A549 treated with AZD2906 at 1 μM for 4 hours (cell line): ENCODE results near the gene RBM4B. TPM values are rescaled to one million over a fixed set of nuclear protein-coding genes. Genes with fewer than 3 reads are reported as not detected.

Source experiments
- total RNA-seq: library from RNA; stranded (reverse); fragments of 200-300 nt; extraction: Qiagen RNA extraction; gene quantifications from 5 replicates; pipeline ENCODE4 v1.2.3, GENCODE V29; 2022

The RBM4B gene
- 17.2 to 20.5 TPM (median 19.0 TPM) in 5 replicates for total RNA-seq

GRCh38 chr11:66677599-66678375, at the start of gene RBM4B:
RBM4B (minus strand) TSS chr11:66677887; CDS start chr11:66677079, 808 bp downstream.

GRCh38 chr11:66638177-66639065, 39.3 kb downstream of the RBM4B start, which contains the start of gene RBM4:
RBM4 (plus strand) TSS chr11:66638703; CDS start chr11:66639712, 1,009 bp downstream.

GRCh38 chr11:66616379-66617154, 61.1 kb downstream of the RBM4B start, which contains the start of gene RBM14:
RBM14 (plus strand) TSS chr11:66616630; CDS start chr11:66616721, 91 bp downstream.

Other genes with a start within 250 kb of the RBM4B start
- gene MRPL11, start 239.0 kb downstream of the RBM4B start, total RNA-seq, result 92.8 to 117 TPM (median 112 TPM) in 5 replicates
- gene PELI3, start 211.0 kb downstream of the RBM4B start, total RNA-seq, result 3.4 to 5.2 TPM (median 4.6 TPM) in 5 replicates
- 51.8 to 63.1 TPM (median 54.0 TPM) in 5 replicates for gene DPP3, start 197.5 kb downstream of the RBM4B start, total RNA-seq
- gene BBS1, start 167.3 kb downstream of the RBM4B start, total RNA-seq, result 8.9 to 10.5 TPM (median 9.4 TPM) in 5 replicates
- gene ZDHHC24, start 131.8 kb downstream of the RBM4B start, total RNA-seq, result 7.0 to 14.5 TPM (median 13.6 TPM) in 5 replicates
- 0.02 to 0.10 TPM (median 0.09 TPM) in 4 of 5 replicates, not detected in the other for gene ACTN3, start 131.0 kb downstream of the RBM4B start, total RNA-seq
- 31.7 to 39.8 TPM (median 33.7 TPM) in 5 replicates for gene CTSF, start 109.3 kb downstream of the RBM4B start, total RNA-seq
- 0.34 to 0.58 TPM (median 0.49 TPM) in 5 replicates for gene CCDC87, start 84.8 kb downstream of the RBM4B start, total RNA-seq
- gene CCS, start 84.7 kb downstream of the RBM4B start, total RNA-seq, result 23.6 to 30.6 TPM (median 27.5 TPM) in 5 replicates
- gene RBM14, start 61.3 kb downstream of the RBM4B start, total RNA-seq, result 57.5 to 80.4 TPM (median 64.7 TPM) in 5 replicates
- 127 to 149 TPM (median 132 TPM) in 5 replicates for gene RBM4, start 39.2 kb downstream of the RBM4B start, total RNA-seq
- gene SPTBN2, start 51.3 kb upstream of the RBM4B start, total RNA-seq, result 8.0 to 11.4 TPM (median 8.7 TPM) in 5 replicates
- 36.7 to 54.9 TPM (median 53.9 TPM) in 5 replicates for gene RCE1, start 165.6 kb upstream of the RBM4B start, total RNA-seq
- 87.5 to 118 TPM (median 111 TPM) in 5 replicates for gene LRFN4, start 179.2 kb upstream of the RBM4B start, total RNA-seq